ENCODE results near the gene ZBTB32.

ZBTB32 gene

GRCh38 chr19:35661995-35662340 is 42.4 kb upstream of the ZBTB32 start (continued):
- no peak for TF ChIP-seq ZNF518A (tag by site-specific recombination; conservative IDR thresholded peaks at IDR 0.05; ENCODE audit: low read depth)

- POLR2A ChIA-PET, result interaction anchor here (0.7 to 6.5 kb wide), 3 partner anchors 10 to 16 kb away, joined by 3 to 65 read pairs (median 4); partner anchors contain the start of gene COX6B1
Measured at GRCh38 chr19:35663981-35664380, 40.4 kb upstream of the ZBTB32 start.

GRCh38 chr19:35665157-35665556 is 39.2 kb upstream of the ZBTB32 start:
- CTCF ChIA-PET, result no interaction called here
- peaks cover 4 to 13% of the 10 kb centered on the region in 2 experiments; a peak in 2 of 3 replicates for H3K36me3 ChIP-seq (ENCODE audit: control insufficient read depth in 2 of 2, insufficient read depth in 1 of 2, low read length in 2 of 2)

More at GRCh38 chr19:35663981-35664380, 40.4 kb upstream of the ZBTB32 start:
- no peaks in the 10 kb centered on the region for H3K4me1 ChIP-seq (ENCODE audit: control insufficient read depth, insufficient read depth, low read length)
- H3K36me3 ChIP-seq (ENCODE audit: control insufficient read depth in 2 of 2, insufficient read depth in 1 of 2, low read length in 2 of 2), result peaks cover 13 to 25% of the 10 kb centered on the region in 2 experiments
- TF ChIP-seq ZNF529 (tag by site-specific recombination; IDR thresholded peaks at IDR 0.05; ENCODE audit: insufficient replicate concordance) (no peak), ZNF48 (tag by site-specific recombination; IDR thresholded peaks at IDR 0.05) (no peak), ZSCAN4 (tag by site-specific recombination; IDR thresholded peaks at IDR 0.05) (no peak), ZNF335 (tag by site-specific recombination; conservative IDR thresholded peaks at IDR 0.05) (no peak)
- H3K9me3 ChIP-seq (ENCODE audit: control insufficient read depth, insufficient read depth, low read depth, low read length), result no peaks in the 10 kb centered on the region; the same call in 1 of the 2 replicates
- CTCF ChIA-PET, result interaction anchor here (0.6 to 1.4 kb wide), 3 partner anchors 29 to 156 kb away, joined by 3 to 7 read pairs (median 3); no protein-coding TSS in a partner anchor
- H3K27ac ChIP-seq (ENCODE audit: extremely low read depth, low read depth, low read length), result no peak overlapping the region
- H3K4me3 ChIP-seq (ENCODE audit: low read depth, low read length), result no peak overlapping the region

More at GRCh38 chr19:35665157-35665556, 39.2 kb upstream of the ZBTB32 start:
- no peak overlapping the region for H3K4me3 ChIP-seq (ENCODE audit: low read depth, low read length)
- no peaks in the 10 kb centered on the region for H3K9me3 ChIP-seq (ENCODE audit: control insufficient read depth, insufficient read depth, low read depth, low read length)
- POLR2A ChIA-PET, result interaction anchor here (6.5 kb wide), 1 partner anchor 17 kb away, joined by 65 read pairs; the partner anchor contains the start of gene COX6B1
- H3K27ac ChIP-seq (ENCODE audit: extremely low read depth, low read depth, low read length), result no peak overlapping the region
- no peak for TF ChIP-seq ZNF239 (tag by site-specific recombination; IDR thresholded peaks at IDR 0.05)
- TF ChIP-seq ZNF280D (tag by site-specific recombination; IDR thresholded peaks at IDR 0.05), result no peak
- no peak for TF ChIP-seq SP2 (tag by site-specific recombination; IDR thresholded peaks at IDR 0.05)
- no peak for TF ChIP-seq TRIM28 (IDR thresholded peaks at IDR 0.05; ENCODE audit: borderline replicate concordance, low read length)
- no peak for TF ChIP-seq ZNF366 (tag by site-specific recombination; conservative IDR thresholded peaks at IDR 0.05)
- no peak for TF ChIP-seq ZSCAN16 (tag by site-specific recombination; IDR thresholded peaks at IDR 0.05)
- no peak for TF ChIP-seq ZNF530 (tag by site-specific recombination; IDR thresholded peaks at IDR 0.05; ENCODE audit: low read depth)
- no peak for TF ChIP-seq ZBTB1 (tag by site-specific recombination; IDR thresholded peaks at IDR 0.05)
- no peak for TF ChIP-seq GLI2 (tag by site-specific recombination; IDR thresholded peaks at IDR 0.05; ENCODE audit: borderline replicate concordance, low read depth)
- H3K4me1 ChIP-seq (ENCODE audit: control insufficient read depth, insufficient read depth, low read length), result no peaks in the 10 kb centered on the region

All from HEK293 (cell line).